ENCODE measurements around the gene MPND. TPM values are rescaled to one million over a fixed set of nuclear protein-coding genes. Genes with fewer than 3 reads are reported as not detected.

Gene MPND
- total and polyA plus RNA-seq, 2 of the 13 experiments (the other 11 are each of a cell fraction or from before 2014, with no cell fraction given): 10.8 to 15.8 TPM

- TF ChIP-seq, protein P1, sequence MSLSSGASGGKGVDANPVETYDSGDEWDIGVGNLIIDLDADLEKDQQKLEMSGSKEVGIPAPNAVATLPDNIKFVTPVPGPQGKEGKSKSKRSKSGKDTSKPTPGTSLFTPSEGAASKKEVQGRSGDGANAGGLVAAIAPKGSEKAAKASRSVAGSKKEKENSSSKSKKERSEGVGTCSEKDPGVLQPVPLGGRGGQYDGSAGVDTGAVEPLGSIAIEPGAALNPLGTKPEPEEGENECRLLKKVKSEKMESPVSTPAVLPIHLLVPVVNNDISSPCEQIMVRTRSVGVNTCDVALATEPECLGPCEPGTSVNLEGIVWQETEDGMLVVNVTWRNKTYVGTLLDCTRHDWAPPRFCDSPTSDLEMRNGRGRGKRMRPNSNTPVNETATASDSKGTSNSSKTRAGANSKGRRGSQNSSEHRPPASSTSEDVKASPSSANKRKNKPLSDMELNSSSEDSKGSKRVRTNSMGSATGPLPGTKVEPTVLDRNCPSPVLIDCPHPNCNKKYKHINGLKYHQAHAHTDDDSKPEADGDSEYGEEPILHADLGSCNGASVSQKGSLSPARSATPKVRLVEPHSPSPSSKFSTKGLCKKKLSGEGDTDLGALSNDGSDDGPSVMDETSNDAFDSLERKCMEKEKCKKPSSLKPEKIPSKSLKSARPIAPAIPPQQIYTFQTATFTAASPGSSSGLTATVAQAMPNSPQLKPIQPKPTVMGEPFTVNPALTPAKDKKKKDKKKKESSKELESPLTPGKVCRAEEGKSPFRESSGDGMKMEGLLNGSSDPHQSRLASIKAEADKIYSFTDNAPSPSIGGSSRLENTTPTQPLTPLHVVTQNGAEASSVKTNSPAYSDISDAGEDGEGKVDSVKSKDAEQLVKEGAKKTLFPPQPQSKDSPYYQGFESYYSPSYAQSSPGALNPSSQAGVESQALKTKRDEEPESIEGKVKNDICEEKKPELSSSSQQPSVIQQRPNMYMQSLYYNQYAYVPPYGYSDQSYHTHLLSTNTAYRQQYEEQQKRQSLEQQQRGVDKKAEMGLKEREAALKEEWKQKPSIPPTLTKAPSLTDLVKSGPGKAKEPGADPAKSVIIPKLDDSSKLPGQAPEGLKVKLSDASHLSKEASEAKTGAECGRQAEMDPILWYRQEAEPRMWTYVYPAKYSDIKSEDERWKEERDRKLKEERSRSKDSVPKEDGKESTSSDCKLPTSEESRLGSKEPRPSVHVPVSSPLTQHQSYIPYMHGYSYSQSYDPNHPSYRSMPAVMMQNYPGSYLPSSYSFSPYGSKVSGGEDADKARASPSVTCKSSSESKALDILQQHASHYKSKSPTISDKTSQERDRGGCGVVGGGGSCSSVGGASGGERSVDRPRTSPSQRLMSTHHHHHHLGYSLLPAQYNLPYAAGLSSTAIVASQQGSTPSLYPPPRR (CRISPR knock-in tag; IDR thresholded peaks at IDR 0.05; ENCODE audit: borderline replicate concordance): peak; percentile 26; the same call in 1 of the 2 replicates
- TF ChIP-seq, protein P2, sequence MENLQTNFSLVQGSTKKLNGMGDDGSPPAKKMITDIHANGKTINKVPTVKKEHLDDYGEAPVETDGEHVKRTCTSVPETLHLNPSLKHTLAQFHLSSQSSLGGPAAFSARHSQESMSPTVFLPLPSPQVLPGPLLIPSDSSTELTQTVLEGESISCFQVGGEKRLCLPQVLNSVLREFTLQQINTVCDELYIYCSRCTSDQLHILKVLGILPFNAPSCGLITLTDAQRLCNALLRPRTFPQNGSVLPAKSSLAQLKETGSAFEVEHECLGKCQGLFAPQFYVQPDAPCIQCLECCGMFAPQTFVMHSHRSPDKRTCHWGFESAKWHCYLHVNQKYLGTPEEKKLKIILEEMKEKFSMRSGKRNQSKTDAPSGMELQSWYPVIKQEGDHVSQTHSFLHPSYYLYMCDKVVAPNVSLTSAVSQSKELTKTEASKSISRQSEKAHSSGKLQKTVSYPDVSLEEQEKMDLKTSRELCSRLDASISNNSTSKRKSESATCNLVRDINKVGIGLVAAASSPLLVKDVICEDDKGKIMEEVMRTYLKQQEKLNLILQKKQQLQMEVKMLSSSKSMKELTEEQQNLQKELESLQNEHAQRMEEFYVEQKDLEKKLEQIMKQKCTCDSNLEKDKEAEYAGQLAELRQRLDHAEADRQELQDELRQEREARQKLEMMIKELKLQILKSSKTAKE (CRISPR knock-in tag; IDR thresholded peaks at IDR 0.05; ENCODE audit: borderline replicate concordance): 0 out of 2 replicates have a peak, but pooled peaks have one; percentile 39
- TF ChIP-seq MYC (CRISPR knock-in tag; IDR thresholded peaks at IDR 0.05; ENCODE audit: borderline replicate concordance) (peak; percentile 56; the same call in 1 of the 2 replicates), MEF2D (CRISPR knock-in tag; IDR thresholded peaks at IDR 0.05) (0 out of 2 replicates have a peak, but pooled peaks have one; percentile 18), KDM1A (CRISPR knock-in tag; IDR thresholded peaks at IDR 0.05) (no peak), SMYD3 (CRISPR knock-in tag; IDR thresholded peaks at IDR 0.05) (0 out of 2 replicates have a peak, but pooled peaks have one; percentile 20), SRSF9 (IDR thresholded peaks at IDR 0.05; ENCODE audit: borderline replicate concordance, insufficient read depth, low read depth, low read length, poor library complexity, severe bottlenecking) (no peak), NCOA2 (CRISPR knock-in tag; IDR thresholded peaks at IDR 0.05) (no peak), MEIS2 (CRISPR knock-in tag; IDR thresholded peaks at IDR 0.05) (peak; percentile 47; the same call in 1 of the 2 replicates), ELF3 (CRISPR knock-in tag; IDR thresholded peaks at IDR 0.05) (peak; percentile 64; the same call in 1 of the 2 replicates), KLF9 (CRISPR knock-in tag; IDR thresholded peaks at IDR 0.05; ENCODE audit: low read depth) (no peak), HIC2 (CRISPR knock-in tag; IDR thresholded peaks at IDR 0.05; ENCODE audit: low read depth) (peak; percentile 74; the same call in 1 of the 2 replicates), NBN (conservative IDR thresholded peaks at IDR 0.05) (no peak), ZNF224 (CRISPR knock-in tag; IDR thresholded peaks at IDR 0.05) (no peak), ZBTB7B (CRISPR knock-in tag; IDR thresholded peaks at IDR 0.05) (peak; percentile 71), DNMT1 (CRISPR knock-in tag; IDR thresholded peaks at IDR 0.05) (0 out of 2 replicates have a peak, but pooled peaks have one; percentile 51)
- TF ChIP-seq, protein P3, sequence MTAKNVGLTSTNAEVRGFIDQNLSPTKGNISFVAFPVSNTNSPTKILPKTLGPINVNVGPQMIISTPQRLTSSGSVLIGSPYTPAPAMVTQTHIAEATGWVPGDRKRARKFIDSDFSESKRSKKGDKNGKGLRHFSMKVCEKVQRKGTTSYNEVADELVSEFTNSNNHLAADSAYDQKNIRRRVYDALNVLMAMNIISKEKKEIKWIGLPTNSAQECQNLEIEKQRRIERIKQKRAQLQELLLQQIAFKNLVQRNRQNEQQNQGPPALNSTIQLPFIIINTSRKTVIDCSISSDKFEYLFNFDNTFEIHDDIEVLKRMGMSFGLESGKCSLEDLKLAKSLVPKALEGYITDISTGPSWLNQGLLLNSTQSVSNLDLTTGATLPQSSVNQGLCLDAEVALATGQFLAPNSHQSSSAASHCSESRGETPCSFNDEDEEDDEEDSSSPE (CRISPR knock-in tag; IDR thresholded peaks at IDR 0.05): no peak
Measured at GRCh38 chr19:4391701-4392483, 48.5 kb downstream of the MPND start (continued).

All from HepG2 (cell line).